Hepatocyte (in vitro differentiated cells): Measurements from ENCODE around the gene CRADD. TPM values are rescaled to one million over a fixed set of nuclear protein-coding genes. Genes with fewer than 3 reads are reported as not detected.

Experiments
- DNase-seq: peaks from one replicate; pipeline ENCODE4 v3.0.0-alpha.2; 2016; ENCODE audit warnings: low spot score
- H2AFZ ChIP-seq: fragments of 200-600 bp; sonication (generic); 2 replicates; pipeline ENCODE4 v1.6.0; 2016; ENCODE audit warnings: antibody characterized with exemption, mild to moderate bottlenecking
- H3K27ac ChIP-seq: fragments of 200-600 bp; sonication (generic); 2 replicates; pipeline ENCODE4 v1.5.1; 2016; ENCODE audit warnings: mild to moderate bottlenecking
- H3K27me3 ChIP-seq: fragments of 200-600 bp; sonication (generic); 2 replicates; pipeline ENCODE4 v1.6.1; 2016
- H3K36me3 ChIP-seq: fragments of 200-600 bp; sonication (generic); replicated peaks from 2 replicates; pipeline ENCODE4 v1.5.1; 2016; ENCODE audit warnings: low read depth; ENCODE audit not compliant: insufficient read depth
- H3K4me1 ChIP-seq: fragments of 200-600 bp; sonication (generic); 2 replicates; pipeline ENCODE4 v1.5.1; 2016; ENCODE audit warnings: mild to moderate bottlenecking, moderate library complexity; ENCODE audit not compliant: insufficient read depth
- H3K4me2 ChIP-seq: fragments of 200-600 bp; sonication (generic); 2 replicates; pipeline ENCODE4 v1.6.0; 2016
- H3K4me3 ChIP-seq: fragments of 200-600 bp; sonication (generic); 2 replicates; pipeline ENCODE4 v1.5.1; 2016; ENCODE audit warnings: mild to moderate bottlenecking
- H3K79me2 ChIP-seq: fragments of 200-600 bp; sonication (generic); 2 replicates; pipeline ENCODE4 v1.6.0; 2017; ENCODE audit warnings: mild to moderate bottlenecking
- H3K9me2 ChIP-seq: fragments of 200-600 bp; sonication (generic); replicated peaks from 2 replicates; pipeline ENCODE4 v1.6.0; 2017; ENCODE audit warnings: mild to moderate bottlenecking; ENCODE audit not compliant: insufficient read depth
- H3K9me3 ChIP-seq: fragments of 200-600 bp; sonication (generic); 2 replicates; pipeline ENCODE4 v1.5.1; 2016; ENCODE audit warnings: low read depth, mild to moderate bottlenecking
- H4K20me1 ChIP-seq: fragments of 200-600 bp; sonication (generic); 2 replicates; pipeline ENCODE4 v1.6.0; 2016; ENCODE audit warnings: mild to moderate bottlenecking; ENCODE audit not compliant: insufficient read depth, poor library complexity, severe bottlenecking
- EZH2 ChIP-seq: fragments of 200-600 bp; sonication (generic); IDR thresholded peaks from 2 replicates; pipeline ENCODE4 v1.6.1; 2016; ENCODE audit warnings: antibody characterized with exemption, mild to moderate bottlenecking, borderline replicate concordance
- EZH2phosphoT487 ChIP-seq: fragments of 200-600 bp; sonication (generic); IDR thresholded peaks from one replicate; pipeline ENCODE4 v1.6.1; 2018; ENCODE audit warnings: antibody characterized with exemption, mild to moderate bottlenecking, low read depth, moderate library complexity; ENCODE audit not compliant: unreplicated experiment, severe bottlenecking
- WGBS: methylation state at CpG from one replicate; pipeline ENCODE4 v1.1.6; 2016; ENCODE audit warnings: low lambda C conversion rate; ENCODE audit errors: missing lambda C conversion rate; 5-methylcytosine and 5-hydroxymethylcytosine counted together
- polyA plus RNA-seq: library from polyadenylated mRNA; unstranded; fragments of >200 nt; fragmentation: Nextera tagmentation; extraction: Ambion mirVana; gene quantifications from 2 replicates; pipeline ENCODE4 v1.2.1, GENCODE V29; 2016
- total RNA-seq: library from RNA; depleted of rRNA; stranded (reverse); fragments of >200 nt; gene quantifications from 2 replicates; pipeline ENCODE4 v1.2.3, GENCODE V29; 2014
- TF ChIP-seq, protein P1 (sequence below): fragments of 200-600 bp; sonication (generic); IDR thresholded peaks from 2 replicates; pipeline ENCODE4 v1.5.1; 2016; ENCODE audit warnings: antibody characterized with exemption, mild to moderate bottlenecking; ENCODE audit not compliant: poor library complexity

The CRADD gene
- total and polyA plus RNA-seq, 2 experiments from 2014 or later = 19.5 to 27.3 TPM

DNA sequence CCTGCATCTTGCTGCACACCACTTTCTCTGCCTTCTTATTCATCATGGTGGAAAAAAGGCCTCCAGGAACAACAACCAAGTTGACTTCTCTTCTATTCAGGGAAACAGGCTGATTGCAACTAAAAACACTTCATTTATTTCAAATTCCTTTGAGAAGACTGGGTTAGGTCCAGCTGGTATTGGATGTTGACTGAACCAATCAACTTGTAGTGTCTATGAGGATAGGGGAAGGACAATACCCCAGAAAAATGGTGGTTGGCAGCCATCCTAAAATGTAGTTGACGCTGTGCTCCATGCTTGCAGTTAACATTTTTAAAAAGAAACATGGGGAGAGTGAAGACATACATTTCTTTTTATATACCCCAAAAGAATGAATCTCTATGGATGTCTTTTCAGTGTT lies 34.4 kb upstream of the CRADD start:
- H3K79me2 ChIP-seq = no peaks in the 10 kb centered on the region
- H3K9me3 ChIP-seq = no peaks in the 10 kb centered on the region
- no peak for DNase-seq
- no peak overlapping the region for H3K4me2 ChIP-seq
- no peak for TF ChIP-seq EZH2phosphoT487
- no peak for TF ChIP-seq EZH2
- TF ChIP-seq, protein P1, sequence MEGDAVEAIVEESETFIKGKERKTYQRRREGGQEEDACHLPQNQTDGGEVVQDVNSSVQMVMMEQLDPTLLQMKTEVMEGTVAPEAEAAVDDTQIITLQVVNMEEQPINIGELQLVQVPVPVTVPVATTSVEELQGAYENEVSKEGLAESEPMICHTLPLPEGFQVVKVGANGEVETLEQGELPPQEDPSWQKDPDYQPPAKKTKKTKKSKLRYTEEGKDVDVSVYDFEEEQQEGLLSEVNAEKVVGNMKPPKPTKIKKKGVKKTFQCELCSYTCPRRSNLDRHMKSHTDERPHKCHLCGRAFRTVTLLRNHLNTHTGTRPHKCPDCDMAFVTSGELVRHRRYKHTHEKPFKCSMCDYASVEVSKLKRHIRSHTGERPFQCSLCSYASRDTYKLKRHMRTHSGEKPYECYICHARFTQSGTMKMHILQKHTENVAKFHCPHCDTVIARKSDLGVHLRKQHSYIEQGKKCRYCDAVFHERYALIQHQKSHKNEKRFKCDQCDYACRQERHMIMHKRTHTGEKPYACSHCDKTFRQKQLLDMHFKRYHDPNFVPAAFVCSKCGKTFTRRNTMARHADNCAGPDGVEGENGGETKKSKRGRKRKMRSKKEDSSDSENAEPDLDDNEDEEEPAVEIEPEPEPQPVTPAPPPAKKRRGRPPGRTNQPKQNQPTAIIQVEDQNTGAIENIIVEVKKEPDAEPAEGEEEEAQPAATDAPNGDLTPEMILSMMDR = no peak
- H3K4me1 ChIP-seq = no peaks in the 10 kb centered on the region
- no peak overlapping the region for H3K4me3 ChIP-seq
- H3K27ac ChIP-seq = no peak overlapping the region
- no peak overlapping the region for H2AFZ ChIP-seq
- no peaks in the 10 kb centered on the region for H3K27me3 ChIP-seq
- no peaks in the 10 kb centered on the region for H3K9me2 ChIP-seq
- 100% methylated on average over 1 of the region's 1 CpG for WGBS
- no peaks in the 10 kb centered on the region for H4K20me1 ChIP-seq
- H3K36me3 ChIP-seq = no peaks in the 10 kb centered on the region

DNA sequence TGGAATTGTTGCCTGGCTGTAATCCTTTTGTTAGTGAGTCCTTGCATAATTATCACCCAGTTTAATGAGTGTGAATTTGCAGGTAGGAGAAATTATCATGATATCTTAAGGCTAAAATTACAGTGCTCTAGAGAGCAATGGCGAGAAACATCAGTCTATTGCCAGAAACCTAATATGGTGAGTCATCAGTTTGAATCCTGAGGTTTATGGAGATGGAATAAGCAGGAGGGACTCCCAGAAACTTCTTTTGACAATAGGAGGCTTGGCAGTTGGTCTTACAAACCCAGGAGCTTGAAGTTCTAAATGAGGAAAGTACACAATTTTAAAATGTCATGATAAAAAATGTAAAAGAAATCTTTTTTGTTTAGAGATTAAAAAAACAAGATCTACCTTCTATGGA lies 31.5 kb upstream of the CRADD start:
- no peaks in the 10 kb centered on the region for H3K27me3 ChIP-seq

DNA sequence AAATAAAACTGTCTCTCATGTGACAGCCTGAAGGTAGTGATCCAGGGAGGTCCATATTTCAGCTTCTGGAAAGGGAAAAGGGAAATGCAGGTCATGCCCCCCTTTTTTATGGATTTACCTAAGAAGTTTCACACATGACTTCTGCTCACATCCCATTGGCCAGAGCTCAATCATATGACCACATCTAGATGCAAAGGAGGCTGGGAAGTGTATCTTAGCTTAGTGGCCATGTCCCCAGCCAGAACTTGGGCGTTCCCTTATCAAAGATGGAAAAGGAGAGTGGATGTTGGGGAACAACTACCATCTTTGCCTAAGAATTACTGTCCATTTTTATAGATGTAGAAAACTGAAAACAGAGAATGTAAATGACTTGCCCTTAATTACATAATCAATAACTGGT lies 26.5 kb upstream of the CRADD start:
- TF ChIP-seq, protein P1 = no peak
- TF ChIP-seq EZH2phosphoT487 = no peak
- no peak for TF ChIP-seq EZH2
- Histone ChIP-seq H3K36me3 (no peaks in the 10 kb centered on the region), H2AFZ (no peak overlapping the region), H4K20me1 (no peaks in the 10 kb centered on the region), H3K9me2 (no peaks in the 10 kb centered on the region), H3K27ac (no peak overlapping the region), H3K27me3 (no peaks in the 10 kb centered on the region), H3K4me3 (no peak overlapping the region), H3K79me2 (no peaks in the 10 kb centered on the region), H3K4me1 (no peaks in the 10 kb centered on the region), H3K9me3 (no peaks in the 10 kb centered on the region), H3K4me2 (no peak overlapping the region)
- DNase-seq = no peak
- 96% methylated on average over 1 of the region's 1 CpG for WGBS

More for the DNA sequence above, 31.5 kb upstream of the CRADD start:
- TF ChIP-seq, protein P1 = no peak
- TF ChIP-seq EZH2phosphoT487 (no peak), EZH2 (no peak)
- Histone ChIP-seq H3K4me1 (no peaks in the 10 kb centered on the region), H3K4me3 (no peak overlapping the region), H3K4me2 (no peak overlapping the region), H3K27ac (no peak overlapping the region), H3K9me3 (no peaks in the 10 kb centered on the region), H3K79me2 (no peaks in the 10 kb centered on the region), H4K20me1 (no peaks in the 10 kb centered on the region), H3K9me2 (no peaks in the 10 kb centered on the region), H2AFZ (no peak overlapping the region), H3K36me3 (no peaks in the 10 kb centered on the region)
- no peak for DNase-seq
- 97% methylated on average over 1 of the region's 1 CpG for WGBS

DNA sequence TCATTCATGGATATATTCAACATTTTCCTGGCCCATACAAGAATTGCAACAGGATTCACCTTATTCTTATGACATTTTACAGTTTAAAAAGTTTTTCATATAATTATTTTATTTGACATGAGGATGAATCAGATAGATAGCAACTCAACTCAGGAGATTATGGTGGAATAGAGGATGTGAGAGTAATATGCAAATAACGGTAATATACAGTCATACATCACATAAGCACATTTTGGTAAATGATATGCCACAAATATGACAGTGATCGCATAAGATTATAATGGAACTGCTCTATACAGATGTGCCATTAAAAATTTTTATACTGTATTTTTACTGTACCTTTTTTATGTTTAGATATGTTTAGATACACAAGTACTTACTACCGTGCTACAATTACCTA lies 24.1 kb upstream of the CRADD start:
- H4K20me1 ChIP-seq = no peaks in the 10 kb centered on the region
- H3K79me2 ChIP-seq = no peaks in the 10 kb centered on the region
- H3K9me3 ChIP-seq = no peaks in the 10 kb centered on the region
- TF ChIP-seq, protein P1 = no peak
- TF ChIP-seq EZH2 (no peak), EZH2phosphoT487 (no peak)
- DNase-seq = no peak
- no peak overlapping the region for H3K4me3 ChIP-seq
- no peak overlapping the region for H2AFZ ChIP-seq
- no peaks in the 10 kb centered on the region for H3K36me3 ChIP-seq
- 95% methylated on average over 3 of the region's 3 CpGs for WGBS
- no peak overlapping the region for H3K27ac ChIP-seq
- no peaks in the 10 kb centered on the region for H3K9me2 ChIP-seq
- no peaks in the 10 kb centered on the region for H3K27me3 ChIP-seq
- no peaks in the 10 kb centered on the region for H3K4me1 ChIP-seq
- no peak overlapping the region for H3K4me2 ChIP-seq
